Fibroblast of mammary gland (primary cell): ENCODE data around the gene STK39.

Experiments
- DNase-seq: peaks from one replicate; pipeline ENCODE4 v3.0.0-alpha.2; 2010; ENCODE audit warnings: low read depth
- H3K4me3 ChIP-seq: 2 replicates; pipeline ENCODE4 v1.5.1; 2011; ENCODE audit warnings: low read depth, mild to moderate bottlenecking, low read length, moderate library complexity; ENCODE audit not compliant: control insufficient read depth
- CTCF ChIP-seq: conservative IDR thresholded peaks from 2 replicates; pipeline ENCODE4 v1.5.1; 2011; ENCODE audit warnings: low read depth, low read length, inconsistent platforms; ENCODE audit not compliant: control insufficient read depth, insufficient read depth

Gene STK39

DNA sequence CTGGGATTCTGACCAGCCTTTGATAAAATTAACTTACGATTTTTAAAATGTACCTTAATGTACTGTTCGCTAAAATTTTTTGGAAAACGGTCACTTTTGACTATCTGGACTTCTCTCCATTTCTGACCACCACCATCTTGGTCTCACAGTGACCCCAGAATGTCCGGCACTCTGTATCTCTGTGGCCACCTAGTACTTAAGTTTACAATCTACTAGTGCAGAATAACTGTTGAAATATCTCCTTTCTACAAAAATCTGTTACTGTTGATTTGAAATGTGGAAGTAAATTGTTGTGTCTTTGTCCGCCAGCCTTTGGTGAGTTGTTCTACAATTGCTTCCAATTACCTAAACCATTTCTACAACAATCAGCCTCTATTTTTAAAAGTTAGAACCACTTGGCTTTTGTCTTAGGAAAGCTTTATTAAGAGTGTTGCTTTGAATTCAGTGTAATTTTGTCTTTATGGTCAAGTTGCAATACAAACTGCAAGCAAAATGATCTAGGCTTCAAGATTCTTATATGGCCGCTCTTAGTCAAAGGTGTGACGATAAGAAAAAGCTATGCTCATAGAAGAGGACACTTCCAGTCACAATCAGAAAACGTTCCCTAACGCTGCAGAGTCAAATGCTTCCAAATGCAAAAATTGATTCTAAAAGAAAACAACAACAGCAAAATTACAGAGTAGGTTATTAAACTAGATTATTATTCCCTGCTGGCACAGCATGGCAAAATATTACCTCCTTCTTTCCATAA lies 283.3 kb downstream of the STK39 start:
- H3K4me3 ChIP-seq: no peak overlapping the region
- no peak for DNase-seq
- no peak for TF ChIP-seq CTCF

- no peak overlapping the region for H3K4me3 ChIP-seq
- no peak for DNase-seq
- no peak for TF ChIP-seq CTCF
These were observed 284.8 kb downstream of the STK39 start for GRCh38 chr2:167962436-167963226.

- DNase-seq: no peak
- no peak for TF ChIP-seq CTCF
- no peak overlapping the region for H3K4me3 ChIP-seq
These were observed 285.8 kb downstream of the STK39 start for GRCh38 chr2:167961536-167962048.

GRCh38 chr2:167960089-167960747 lies 287.2 kb downstream of the STK39 start:
- no peak overlapping the region for H3K4me3 ChIP-seq
- TF ChIP-seq CTCF: no peak
- DNase-seq: no peak

DNA sequence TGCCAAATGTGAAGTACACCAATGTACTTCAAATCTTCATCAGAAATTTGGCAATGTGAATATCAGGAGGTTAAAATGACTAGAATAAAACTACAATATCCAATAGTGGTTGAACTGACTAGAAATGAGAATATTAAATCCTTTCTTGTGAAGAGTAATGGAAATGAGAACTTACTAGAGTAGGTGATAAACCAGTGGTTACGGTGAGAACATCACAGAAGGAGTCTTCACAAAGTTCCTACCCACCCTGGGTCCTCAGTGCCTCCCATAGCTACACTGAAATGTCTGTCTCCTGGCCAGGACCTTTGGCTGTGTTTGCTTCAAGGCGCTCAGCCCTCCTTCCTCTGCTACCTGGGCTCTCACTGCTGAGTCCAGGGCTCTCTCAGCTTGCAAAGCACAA lies 289.7 kb downstream of the STK39 start:
- no peak for TF ChIP-seq CTCF
- no peak overlapping the region for H3K4me3 ChIP-seq
- DNase-seq: no peak

- TF ChIP-seq CTCF: no peak
- no peak for DNase-seq
- no peak overlapping the region for H3K4me3 ChIP-seq
These were observed 292.0 kb downstream of the STK39 start for GRCh38 chr2:167955264-167955906.
